GM12892 (cell line): ENCODE results near the gene IDH2.

ENCODE experiments used
- POLR2A ChIP-seq: IDR thresholded peaks from 2 replicates; pipeline ENCODE4 v1.6.1; 2011; ENCODE audit warnings: low read depth, low read length, control low read depth
- POLR2AphosphoS5 ChIP-seq: IDR thresholded peaks from 2 replicates; pipeline ENCODE4 v1.6.1; 2011; ENCODE audit warnings: low read depth, low read length, control low read depth
- TAF1 ChIP-seq: IDR thresholded peaks from 2 replicates; pipeline ENCODE4 v1.6.1; 2011; ENCODE audit warnings: low read depth, mild to moderate bottlenecking, control low read depth, low read length, borderline replicate concordance

DNA sequence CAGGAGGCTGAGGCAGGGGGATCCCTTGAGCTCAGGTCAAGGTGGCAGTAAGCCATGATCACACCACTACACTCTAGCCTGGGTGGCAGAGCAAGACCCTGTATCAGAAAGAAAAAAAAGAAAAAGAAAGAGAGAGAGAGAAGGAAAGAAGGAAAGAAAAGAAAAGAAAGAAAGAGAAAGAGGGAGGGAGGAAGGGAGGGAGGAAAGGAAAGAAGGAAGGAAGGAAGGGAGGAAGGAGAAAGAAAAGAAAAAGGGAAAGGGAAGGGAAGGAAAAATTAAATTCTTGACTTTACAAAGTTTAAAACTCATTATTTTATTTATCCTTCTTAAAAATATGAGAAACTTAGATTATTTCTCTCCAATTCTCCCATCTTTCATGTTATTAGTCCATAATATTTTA is 17.1 kb upstream of the IDH2 start:
- TF ChIP-seq POLR2A (no peak), POLR2AphosphoS5 (no peak), TAF1 (no peak)
